ENCODE measurements around the gene SYTL3. TPM values are rescaled to one million over a fixed set of nuclear protein-coding genes. Genes with fewer than 3 reads are reported as not detected.
A peak's percentile ranks its signal among the peaks of the same experiment; 100 is the strongest.
"Not testable (repeated sequence)": the region's sequence is repeated elsewhere in the genome, so short reads cannot be mapped to it uniquely, and the experiment has no call there.

The SYTL3 gene
- total RNA-seq, 2 donors from 2014 or later = 0.58 to 0.79 TPM

- H3K4me1 ChIP-seq (ENCODE audit: control insufficient read depth, insufficient read depth, low read length) = peaks cover 4% of the 10 kb centered on the region
- Mint-ChIP-seq H3K4me1 (peaks cover 10% of the 10 kb centered on the region), H3K9me3 (no peaks in the 10 kb centered on the region), H3K27me3 (ENCODE audit: insufficient read depth) (no peaks in the 10 kb centered on the region), H3K4me3 (no peak overlapping the region), H3K27ac (no peak overlapping the region), H3K36me3 (ENCODE audit: low read depth) (peaks cover 63% of the 10 kb centered on the region)
- no peak overlapping the region for H3K4me3 ChIP-seq (ENCODE audit: low read length)
- no peaks in the 10 kb centered on the region for H3K9me3 ChIP-seq (ENCODE audit: control insufficient read depth, low read length)
- peak; percentile 37 for DNase-seq
- H3K36me3 ChIP-seq (ENCODE audit: control insufficient read depth, insufficient read depth, low read length) = peaks cover 73% of the 10 kb centered on the region
- H3K27me3 ChIP-seq (ENCODE audit: control insufficient read depth, insufficient read depth, low read length, poor library complexity, severe bottlenecking) = no peaks in the 10 kb centered on the region
- H3K9ac ChIP-seq (ENCODE audit: extremely low read depth, low read length, poor library complexity, severe bottlenecking) = no peak overlapping the region
- H3K27ac ChIP-seq (ENCODE audit: low read depth, low read length) = no peak overlapping the region
- WGBS, 2 experiments (ENCODE audit: insufficient coverage in 1 of 2, insufficient read length in 1 of 2) = 91 to 93% methylated on average over 16 to 19 of the region's 19 CpGs
- no peak for TF ChIP-seq CTCF (conservative IDR thresholded peaks at IDR 0.05)
These were observed 17.9 kb upstream of the SYTL3 start for GRCh38 chr6:158631678-158632537.

DNA sequence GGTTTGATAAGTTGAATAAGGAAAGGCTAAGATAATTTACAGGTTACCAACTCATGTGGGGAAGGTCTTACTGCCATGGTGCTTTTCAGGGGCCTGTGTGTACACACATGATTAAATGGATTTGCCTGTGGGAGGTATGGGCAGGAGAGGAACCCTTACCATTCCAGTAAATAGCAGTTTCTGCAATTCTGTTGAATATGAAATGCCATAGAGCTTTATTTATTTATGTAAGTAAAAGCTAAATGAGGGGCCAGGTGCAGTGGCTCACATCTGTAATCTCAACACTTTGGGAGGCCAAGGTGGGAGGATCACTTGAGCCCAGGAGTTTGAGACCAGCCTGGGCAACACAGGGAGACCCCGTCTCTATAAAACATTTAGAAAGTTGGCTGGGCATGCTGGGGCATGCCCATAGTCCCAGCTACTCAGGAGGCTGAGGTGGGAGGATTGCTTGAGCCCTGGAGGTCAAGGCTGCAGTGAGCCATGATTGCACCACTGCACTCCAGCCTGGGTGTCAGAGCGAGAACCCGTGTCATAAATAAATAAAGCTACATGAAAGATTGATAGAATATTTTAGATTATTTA is 17.2 kb upstream of the SYTL3 start:
- H3K27ac Mint-ChIP-seq; H3K4me1 ChIP-seq (ENCODE audit: control insufficient read depth, insufficient read depth, low read length); DNase-seq; H3K27me3 Mint-ChIP-seq (ENCODE audit: insufficient read depth); H3K9me3 Mint-ChIP-seq; H3K9ac ChIP-seq (ENCODE audit: extremely low read depth, low read length, poor library complexity, severe bottlenecking); H3K4me3 ChIP-seq (ENCODE audit: low read length); H3K27ac ChIP-seq (ENCODE audit: low read depth, low read length); H3K9me3 ChIP-seq (ENCODE audit: control insufficient read depth, low read length); H3K27me3 ChIP-seq (ENCODE audit: control insufficient read depth, insufficient read depth, low read length, poor library complexity, severe bottlenecking); H3K4me3 Mint-ChIP-seq: not testable (repeated sequence)
- peaks cover 63% of the 10 kb centered on the region for H3K36me3 Mint-ChIP-seq (ENCODE audit: low read depth)
- H3K4me1 Mint-ChIP-seq = peaks cover 10% of the 10 kb centered on the region
- WGBS, 2 experiments (ENCODE audit: insufficient coverage in 1 of 2, insufficient read length in 1 of 2) = 89 to 100% methylated on average over 2 to 3 of the region's 3 CpGs
- H3K36me3 ChIP-seq (ENCODE audit: control insufficient read depth, insufficient read depth, low read length) = peaks cover 73% of the 10 kb centered on the region

DNA sequence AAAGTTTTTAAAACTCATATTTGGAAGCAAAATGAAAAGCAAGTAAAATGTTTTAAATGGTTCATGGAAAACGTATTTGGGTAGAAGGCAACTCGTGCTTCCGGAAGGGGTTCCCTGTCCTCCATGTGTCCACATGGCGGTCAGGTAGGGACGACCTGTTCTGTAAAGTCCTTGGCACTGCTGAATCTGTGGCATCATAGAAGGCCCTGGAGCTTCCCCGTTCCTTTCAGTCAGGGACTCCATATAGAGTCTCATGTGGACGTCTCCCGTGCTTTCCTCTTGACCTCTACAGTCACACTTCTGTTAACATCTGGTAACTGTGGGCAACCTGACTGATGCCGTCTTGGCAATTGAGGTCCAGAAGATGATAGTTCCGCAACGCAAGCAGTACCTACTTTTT is 16.7 kb upstream of the SYTL3 start:
- no peaks in the 10 kb centered on the region for H3K9me3 ChIP-seq (ENCODE audit: control insufficient read depth, low read length)
- Mint-ChIP-seq H3K4me1 (peaks cover 10% of the 10 kb centered on the region), H3K4me3 (no peak overlapping the region), H3K36me3 (ENCODE audit: low read depth) (peaks cover 59% of the 10 kb centered on the region), H3K9me3 (no peaks in the 10 kb centered on the region), H3K27me3 (ENCODE audit: insufficient read depth) (no peaks in the 10 kb centered on the region), H3K27ac (no peak overlapping the region)
- no peaks in the 10 kb centered on the region for H3K27me3 ChIP-seq (ENCODE audit: control insufficient read depth, insufficient read depth, low read length, poor library complexity, severe bottlenecking)
- no peak overlapping the region for H3K4me3 ChIP-seq (ENCODE audit: low read length)
- no peak for TF ChIP-seq CTCF (conservative IDR thresholded peaks at IDR 0.05)
- no peak overlapping the region for H3K9ac ChIP-seq (ENCODE audit: extremely low read depth, low read length, poor library complexity, severe bottlenecking)
- no peak for DNase-seq
- peaks cover 4% of the 10 kb centered on the region for H3K4me1 ChIP-seq (ENCODE audit: control insufficient read depth, insufficient read depth, low read length)
- WGBS, 2 experiments (ENCODE audit: insufficient coverage in 1 of 2, insufficient read length in 1 of 2) = 95 to 100% methylated on average over 11 of the region's 11 CpGs
- no peak overlapping the region for H3K27ac ChIP-seq (ENCODE audit: low read depth, low read length)
- H3K36me3 ChIP-seq (ENCODE audit: control insufficient read depth, insufficient read depth, low read length) = peaks cover 70% of the 10 kb centered on the region

Measured in endodermal cell (in vitro differentiated cells).